ENCODE measurements around the gene TMEM250. TPM values are rescaled to one million over a fixed set of nuclear protein-coding genes. Genes with fewer than 3 reads are reported as not detected.

The TMEM250 gene
- total RNA-seq, 1 experiment from 2014 or later = 37.5 TPM

- ChIA-PET CTCF (interaction anchor here (1.1 to 1.5 kb wide), 2 partner anchors 12 to 141 kb away, joined by 3 to 9 read pairs; no protein-coding TSS in a partner anchor), POLR2A (interaction anchor here (1.1 to 2.1 kb wide), 3 partner anchors 9 to 15 kb away, joined by 4 to 8 read pairs (median 7); partner anchors contain the start of gene TMEM250), RAD21 (ENCODE audit: low non-redundant PET in 1 of 2, low total read pairs in 2 of 2, uncharacterized antibody in 2 of 2, unreplicated experiment in 2 of 2) (interaction anchor here (0.8 to 1.0 kb wide), 2 partner anchors 9 to 176 kb away, joined by 3 read pairs; no protein-coding TSS in a partner anchor)
- no TSS peak for BruUV-seq (replicated peaks)
- Histone ChIP-seq H3K27me3 (ENCODE audit: insufficient read depth, low read length) (no peaks in the 10 kb centered on the region), H3K27ac (ENCODE audit: low read depth, low read length) (peak overlapping the region; percentile 97), H3K9me3 (ENCODE audit: control insufficient read depth in 1 of 2, insufficient read depth in 1 of 2, low read depth in 1 of 2, low read length in 2 of 2) (no peaks in the 10 kb centered on the region), H3K4me2 (ENCODE audit: low read length) (peak overlapping the region; percentile 93), H3K9me2 (ENCODE audit: insufficient read depth) (no peaks in the 10 kb centered on the region), H4K20me1 (ENCODE audit: insufficient read depth) (no peaks in the 10 kb centered on the region), H3K79me2 (ENCODE audit: insufficient read depth, low read length) (no peaks in the 10 kb centered on the region), H3K4me1 (ENCODE audit: control insufficient read depth in 1 of 2, insufficient read depth in 2 of 2, low read length in 2 of 2) (peaks cover 33 to 60% of the 10 kb centered on the region in 2 experiments), H3K36me3 (ENCODE audit: control insufficient read depth in 1 of 2, insufficient read depth in 2 of 2, low read length in 2 of 2) (no peaks in the 10 kb centered on the region), H3K4me3 (replicated peaks in 1 of 2; ENCODE audit: low read depth in 1 of 2, low read length in 2 of 2) (peak overlapping the region; percentile 41 to 56), H3K9ac (ENCODE audit: low read length) (peak overlapping the region; percentile 63), H2AFZ (ENCODE audit: low read depth, low read length, poor library complexity, severe bottlenecking) (peak overlapping the region; percentile 45)
- intact Hi-C loops (cut with micrococcal nuclease) = no loop called here
- peak; percentile 0; the same call in 1 of the 2 replicates for ATAC-seq
- TF ChIP-seq POLR2A (IDR thresholded peaks at IDR 0.05; ENCODE audit: borderline replicate concordance, extremely low read depth, insufficient read depth, insufficient read length) = peak; percentile 10
- no peak for TF ChIP-seq CEBPB (IDR thresholded peaks at IDR 0.05; ENCODE audit: low read depth)
- DNase-seq (ENCODE audit: low read depth, low spot score) = no peak
These were observed 9.9 kb downstream of the TMEM250 start for GRCh38 chr9:136108648-136109266.

GRCh38 chr9:136107953-136108647 lies 10.6 kb downstream of the TMEM250 start:
- DNase-seq (ENCODE audit: low read depth, low spot score) (no peak), ATAC-seq (peak; percentile 39)
- ChIA-PET CTCF (interaction anchor here (1.5 kb wide), 1 partner anchor 140 kb away, joined by 9 read pairs; no protein-coding TSS in a partner anchor), POLR2A (interaction anchor here (1.1 to 2.1 kb wide), 2 partner anchors 10 to 12 kb away, joined by 4 to 8 read pairs; partner anchors contain the start of gene TMEM250), RAD21 (ENCODE audit: low non-redundant PET in 1 of 2, low total read pairs in 2 of 2, uncharacterized antibody in 2 of 2, unreplicated experiment in 2 of 2) (no interaction called here)
- Histone ChIP-seq H3K27ac (ENCODE audit: low read depth, low read length) (peak overlapping the region; percentile 97), H4K20me1 (ENCODE audit: insufficient read depth) (no peaks in the 10 kb centered on the region), H3K36me3 (ENCODE audit: control insufficient read depth in 1 of 2, insufficient read depth in 2 of 2, low read length in 2 of 2) (no peaks in the 10 kb centered on the region), H3K4me1 (ENCODE audit: control insufficient read depth in 1 of 2, insufficient read depth in 2 of 2, low read length in 2 of 2) (peaks cover 37 to 56% of the 10 kb centered on the region in 2 experiments), H3K4me2 (ENCODE audit: low read length) (peak overlapping the region; percentile 93), H3K4me3 (replicated peaks in 1 of 2; ENCODE audit: low read depth in 1 of 2, low read length in 2 of 2) (0 out of 4 replicates have a peak overlapping the region, but pooled peaks of 1 of the 2 experiments have one; percentile 56), H3K9ac (ENCODE audit: low read length) (peak overlapping the region; percentile 63), H3K9me3 (ENCODE audit: control insufficient read depth in 1 of 2, insufficient read depth in 1 of 2, low read depth in 1 of 2, low read length in 2 of 2) (no peaks in the 10 kb centered on the region), H3K79me2 (ENCODE audit: insufficient read depth, low read length) (no peaks in the 10 kb centered on the region), H3K27me3 (ENCODE audit: insufficient read depth, low read length) (no peaks in the 10 kb centered on the region), H2AFZ (ENCODE audit: low read depth, low read length, poor library complexity, severe bottlenecking) (no peak overlapping the region), H3K9me2 (ENCODE audit: insufficient read depth) (no peaks in the 10 kb centered on the region)
- intact Hi-C loops (cut with micrococcal nuclease) = no loop called here
- no TSS peak for BruUV-seq (replicated peaks)
- TF ChIP-seq FOSL1 (IDR thresholded peaks at IDR 0.05; ENCODE audit: low read depth) (no peak), TCF7L2 (IDR thresholded peaks at IDR 0.05; ENCODE audit: borderline replicate concordance, extremely low read depth, insufficient read depth, insufficient read length) (peak; percentile 13), POLR2AphosphoS5 (IDR thresholded peaks at IDR 0.05; ENCODE audit: low read depth, low read length) (0 out of 2 replicates have a peak, but pooled peaks have one; percentile 22), REST (IDR thresholded peaks at IDR 0.05; ENCODE audit: low read depth) (no peak), EGR1 (IDR thresholded peaks at IDR 0.05; ENCODE audit: low read depth) (no peak), ELF1 (IDR thresholded peaks at IDR 0.05; ENCODE audit: borderline replicate concordance, low read depth) (no peak)
